Measurements from ENCODE around the gene TEX35. TPM values are rescaled to one million over a fixed set of nuclear protein-coding genes. Genes with fewer than 3 reads are reported as not detected.
A peak's percentile ranks its signal among the peaks of the same experiment; 100 is the strongest.
"Not testable (repeated sequence)": the region's sequence is repeated elsewhere in the genome, so short reads cannot be mapped to it uniquely, and the experiment has no call there.

TEX35 gene
- total and polyA plus RNA-seq, 5 donors: 0.20 to 0.49 (median 0.25) TPM; not detected in 1

DNA sequence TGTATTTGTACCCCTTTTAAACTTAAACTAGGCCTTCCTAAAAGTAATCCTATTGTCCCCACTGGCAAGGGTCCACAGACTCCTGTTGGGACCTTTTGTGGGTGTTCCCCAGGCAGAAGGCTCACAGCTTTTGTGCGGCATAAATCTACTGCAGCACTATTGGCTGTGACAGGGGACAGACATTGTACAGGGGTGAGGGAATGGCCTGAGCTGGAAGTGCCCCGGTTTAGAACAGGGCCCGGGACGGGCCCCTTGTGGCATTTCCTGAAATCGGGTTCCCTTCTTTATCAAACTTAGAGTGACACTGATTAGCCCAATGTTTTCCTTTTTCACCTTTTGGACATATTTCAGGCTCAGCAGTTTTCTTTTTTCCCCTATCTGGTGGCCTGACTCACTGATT, 45.9 kb downstream of the TEX35 start:
- H3K9me3 ChIP-seq (ENCODE audit: control insufficient read depth, low read length); DNase-seq; H3K27me3 ChIP-seq (ENCODE audit: control insufficient read depth, insufficient read depth); H3K4me3 ChIP-seq (ENCODE audit: low read length); intact Hi-C loops (cut with DNase I); H3K27ac ChIP-seq (ENCODE audit: low read length); H3K4me1 ChIP-seq (ENCODE audit: control insufficient read depth, insufficient read depth, low read length); ATAC-seq: not testable (repeated sequence)
- WGBS: 22% methylated on average over 5 of the region's 5 CpGs

GRCh38 chr1:178560871-178561376, 48.0 kb downstream of the TEX35 start:
- Histone ChIP-seq H3K4me3 (ENCODE audit: low read length) (no peak overlapping the region), H3K27ac (ENCODE audit: low read length) (no peak overlapping the region), H3K27me3 (ENCODE audit: control insufficient read depth, insufficient read depth) (no peaks in the 10 kb centered on the region), H3K9me3 (ENCODE audit: control insufficient read depth, low read length) (no peaks in the 10 kb centered on the region), H3K4me1 (ENCODE audit: control insufficient read depth, insufficient read depth, low read length) (no peaks in the 10 kb centered on the region)
- intact Hi-C loops (cut with DNase I): no loop called here
- DNase-seq (no peak), ATAC-seq (peak in 1 of 2 donors; percentile 19)
- 75% methylated on average over 8 of the region's 8 CpGs for WGBS

GRCh38 chr1:178563099-178563820, 50.4 kb downstream of the TEX35 start:
- H3K27ac ChIP-seq (ENCODE audit: low read length): no peak overlapping the region
- H3K27me3 ChIP-seq (ENCODE audit: control insufficient read depth, insufficient read depth): no peaks in the 10 kb centered on the region
- DNase-seq (no peak), ATAC-seq (no peak)
- WGBS: 89% methylated on average over 7 of the region's 7 CpGs
- no peaks in the 10 kb centered on the region for H3K4me1 ChIP-seq (ENCODE audit: control insufficient read depth, insufficient read depth, low read length)
- no peak overlapping the region for H3K4me3 ChIP-seq (ENCODE audit: low read length)
- intact Hi-C loops (cut with DNase I): no loop called here
- H3K9me3 ChIP-seq (ENCODE audit: control insufficient read depth, low read length): no peaks in the 10 kb centered on the region

GRCh38 chr1:178564086-178564782, 51.3 kb downstream of the TEX35 start:
- Histone ChIP-seq H3K4me3 (ENCODE audit: low read length) (no peak overlapping the region), H3K4me1 (ENCODE audit: control insufficient read depth, insufficient read depth, low read length) (no peaks in the 10 kb centered on the region), H3K27ac (ENCODE audit: low read length) (no peak overlapping the region), H3K27me3 (ENCODE audit: control insufficient read depth, insufficient read depth) (no peaks in the 10 kb centered on the region), H3K9me3 (ENCODE audit: control insufficient read depth, low read length) (no peaks in the 10 kb centered on the region)
- no peak for DNase-seq
- ATAC-seq: no peak
- 52% methylated on average over 4 of the region's 4 CpGs for WGBS
- intact Hi-C loops (cut with DNase I): no loop called here

GRCh38 chr1:178564783-178565180, 51.9 kb downstream of the TEX35 start:
- Histone ChIP-seq H3K9me3 (ENCODE audit: control insufficient read depth, low read length) (no peaks in the 10 kb centered on the region), H3K4me3 (ENCODE audit: low read length) (no peak overlapping the region), H3K4me1 (ENCODE audit: control insufficient read depth, insufficient read depth, low read length) (no peaks in the 10 kb centered on the region), H3K27me3 (ENCODE audit: control insufficient read depth, insufficient read depth) (no peaks in the 10 kb centered on the region), H3K27ac (ENCODE audit: low read length) (no peak overlapping the region)
- no peak for ATAC-seq
- intact Hi-C loops (cut with DNase I): no loop called here
- no peak for DNase-seq
- WGBS: 44% methylated on average over 2 of the region's 2 CpGs

DNA sequence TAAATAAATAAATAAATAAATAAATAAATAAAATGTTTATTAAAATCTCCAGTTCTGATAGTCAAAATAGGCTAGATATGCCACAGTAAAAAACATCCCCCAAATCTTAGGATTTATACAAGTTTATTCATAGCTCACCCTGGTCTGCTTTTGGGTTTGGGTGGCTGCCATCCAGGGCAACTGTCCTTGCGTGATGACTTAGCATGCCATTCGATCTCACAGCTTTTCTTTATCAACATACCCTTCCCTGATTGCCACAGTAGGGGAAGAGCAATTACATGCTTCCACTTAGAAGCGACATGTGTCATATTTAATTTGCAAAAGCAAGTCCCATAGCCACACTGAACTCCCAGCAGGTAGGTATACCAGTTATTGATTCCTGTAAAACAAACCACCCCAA, 52.7 kb downstream of the TEX35 start:
- 75% methylated on average over 3 of the region's 3 CpGs for WGBS
- ATAC-seq: no peak

DNA sequence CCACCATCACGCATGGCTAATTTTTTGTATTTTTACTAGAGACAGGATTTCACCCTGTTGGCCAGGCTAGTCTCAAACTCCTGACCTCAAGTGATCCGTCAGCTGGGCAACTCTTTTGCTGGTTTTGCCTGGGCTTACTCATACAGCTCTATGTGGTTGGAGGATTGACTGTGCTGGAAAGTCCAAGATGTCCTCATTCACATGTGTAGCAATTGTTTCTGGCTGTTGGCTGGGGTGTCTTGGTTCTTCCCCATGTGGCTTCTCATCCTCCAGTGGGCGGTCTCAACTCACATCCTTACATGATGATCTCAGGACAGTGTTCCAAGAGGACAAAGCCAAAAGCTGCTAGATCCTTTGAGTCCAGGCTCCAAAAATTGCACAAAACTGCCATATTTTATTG, 53.3 kb downstream of the TEX35 start:
- ATAC-seq (no peak), DNase-seq (no peak)
- Histone ChIP-seq H3K27ac (ENCODE audit: low read length) (no peak overlapping the region), H3K9me3 (ENCODE audit: control insufficient read depth, low read length) (no peaks in the 10 kb centered on the region), H3K4me3 (ENCODE audit: low read length) (no peak overlapping the region), H3K4me1 (ENCODE audit: control insufficient read depth, insufficient read depth, low read length) (no peaks in the 10 kb centered on the region), H3K27me3 (ENCODE audit: control insufficient read depth, insufficient read depth) (no peaks in the 10 kb centered on the region)
- 97% methylated on average over 3 of the region's 3 CpGs for WGBS
- intact Hi-C loops (cut with DNase I): no loop called here

More for the DNA sequence above, 52.7 kb downstream of the TEX35 start:
- intact Hi-C loops (cut with DNase I): no loop called here
- Histone ChIP-seq H3K4me1 (ENCODE audit: control insufficient read depth, insufficient read depth, low read length) (no peaks in the 10 kb centered on the region), H3K27ac (ENCODE audit: low read length) (no peak overlapping the region), H3K9me3 (ENCODE audit: control insufficient read depth, low read length) (no peaks in the 10 kb centered on the region), H3K27me3 (ENCODE audit: control insufficient read depth, insufficient read depth) (no peaks in the 10 kb centered on the region), H3K4me3 (ENCODE audit: low read length) (no peak overlapping the region)
- DNase-seq: no peak

- no peak for ATAC-seq
These were observed 58.9 kb downstream of the TEX35 start for GRCh38 chr1:178571807-178572206.

More at GRCh38 chr1:178571807-178572206, 58.9 kb downstream of the TEX35 start:
- 78% methylated on average over 4 of the region's 4 CpGs for WGBS
- H3K27me3 ChIP-seq (ENCODE audit: control insufficient read depth, insufficient read depth): no peaks in the 10 kb centered on the region
- DNase-seq: no peak
- no peak overlapping the region for H3K27ac ChIP-seq (ENCODE audit: low read length)
- H3K4me1 ChIP-seq (ENCODE audit: control insufficient read depth, insufficient read depth, low read length): no peaks in the 10 kb centered on the region
- intact Hi-C loops (cut with DNase I): no loop called here
- H3K4me3 ChIP-seq (ENCODE audit: low read length): no peak overlapping the region
- no peaks in the 10 kb centered on the region for H3K9me3 ChIP-seq (ENCODE audit: control insufficient read depth, low read length)

Other genes starting within 250 kb of the TEX35 start
- under 1 TPM in 1 of 4 donors, not detected in 3; 0.51 TPM for gene CLEC20A, start 16.1 kb upstream of the TEX35 start, total RNA-seq
- gene CLEC20A, start 16.1 kb upstream of the TEX35 start, polyA plus RNA-seq: 0.16 TPM
- gene RALGPS2, start 212.1 kb downstream of the TEX35 start, total RNA-seq: 10 to 100 TPM; 12.3 to 16.8 (median 14.9) TPM
- gene RALGPS2, start 212.1 kb downstream of the TEX35 start, polyA plus RNA-seq: 4.6 TPM

Data from right cardiac atrium (tissue), 5 donors.